ENCODE results near the gene LMX1A.

Gene LMX1A

DNA sequence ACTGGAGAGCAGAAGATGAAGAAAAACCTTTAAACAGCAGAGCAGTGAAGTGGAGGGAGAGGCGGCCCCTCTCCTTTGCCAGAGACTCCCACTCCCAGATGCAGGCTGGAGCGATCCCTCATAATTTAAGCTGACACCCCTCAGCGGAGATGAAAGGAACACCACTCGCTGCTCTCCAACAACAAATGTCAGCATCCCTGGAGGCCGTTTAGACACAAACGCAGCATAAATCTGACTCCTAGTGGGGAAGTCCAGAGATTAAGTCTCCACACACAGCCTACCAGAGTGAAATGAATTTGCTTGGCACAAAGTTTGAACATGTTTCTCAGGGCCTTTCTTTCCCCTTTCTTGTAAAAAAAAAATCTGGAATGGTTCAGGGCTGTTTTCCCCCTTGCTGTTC is 137.8 kb downstream of the LMX1A start:
- DNase-seq (ENCODE audit: low read depth) = no peak

DNA sequence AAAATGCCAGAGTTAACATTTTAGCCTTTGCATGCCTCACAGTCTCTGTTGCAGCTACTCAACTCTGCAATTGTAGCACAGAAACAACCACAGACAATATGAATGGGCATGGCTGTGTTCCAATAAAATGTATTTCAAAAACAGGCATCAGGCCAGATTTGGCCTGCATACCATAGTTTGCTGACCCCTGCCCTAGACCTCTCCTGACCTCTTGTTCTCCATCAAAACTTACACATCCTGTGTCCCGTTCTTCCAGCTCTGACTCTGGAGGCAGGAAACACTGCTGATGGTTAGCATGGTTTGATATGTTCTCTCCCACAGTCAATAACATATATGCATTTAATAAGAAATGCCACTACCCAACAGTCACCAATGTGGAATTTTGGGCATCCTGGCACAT is 138.6 kb downstream of the LMX1A start:
- DNase-seq (ENCODE audit: low read depth) = no peak

DNA sequence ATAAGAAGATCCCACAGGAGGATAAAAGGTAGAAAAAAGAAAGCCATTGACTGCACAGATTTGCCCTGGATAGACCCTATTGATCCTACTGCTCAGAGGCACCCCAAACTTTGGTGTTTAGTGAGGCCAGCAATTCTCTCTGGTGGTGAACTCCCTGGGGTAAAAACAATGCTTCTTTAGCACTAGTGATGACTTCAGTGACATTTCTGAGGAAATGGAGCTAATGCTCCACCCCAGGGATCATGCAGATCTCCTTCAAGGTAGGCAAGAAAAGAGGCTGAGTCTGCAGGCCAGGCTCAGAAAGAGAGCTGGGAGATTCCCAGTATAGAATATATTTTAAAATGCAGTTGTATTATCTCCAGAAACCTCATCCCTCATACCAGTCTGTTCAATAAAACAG is 140.3 kb downstream of the LMX1A start:
- no peak for DNase-seq (ENCODE audit: low read depth)

DNA sequence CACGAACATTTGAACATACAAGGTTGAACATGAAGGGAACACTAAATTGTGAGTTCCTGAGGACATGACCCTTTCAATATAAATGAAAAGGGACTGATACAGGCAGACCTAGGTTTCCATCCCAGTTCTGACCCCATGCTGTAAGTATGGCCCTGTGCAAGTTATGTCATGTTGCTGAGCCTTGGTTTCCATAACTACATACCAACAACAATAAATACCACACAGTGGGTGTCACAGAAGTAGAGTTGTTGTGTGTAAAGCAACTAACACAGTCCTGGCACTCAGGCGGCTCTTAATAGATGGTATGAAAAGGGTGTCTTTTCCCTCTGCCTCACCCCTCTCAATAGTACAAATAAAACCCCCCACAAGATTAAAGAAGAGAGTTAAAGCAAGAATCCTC is 140.8 kb downstream of the LMX1A start:
- no peak for DNase-seq (ENCODE audit: low read depth)

DNA sequence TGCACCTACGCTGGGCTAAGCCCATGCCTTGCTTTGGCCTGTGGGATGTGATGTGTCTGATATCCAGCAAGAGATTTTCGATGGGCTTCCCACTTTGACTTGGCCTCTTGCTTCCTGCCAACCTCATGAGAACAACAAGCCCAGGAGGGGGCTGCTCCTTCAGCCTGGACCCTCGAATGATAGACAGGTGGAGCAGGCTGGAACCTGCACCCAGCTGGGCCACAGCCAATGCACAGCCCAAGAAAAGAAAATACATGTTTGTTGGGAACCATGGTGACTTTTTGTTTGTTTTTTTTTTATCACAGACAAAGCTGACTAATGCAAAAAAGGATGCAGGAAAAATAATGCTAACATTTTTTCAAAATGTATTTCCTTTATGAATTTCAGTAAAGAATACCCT is 144.3 kb downstream of the LMX1A start:
- no peak for DNase-seq (ENCODE audit: low read depth)

DNA sequence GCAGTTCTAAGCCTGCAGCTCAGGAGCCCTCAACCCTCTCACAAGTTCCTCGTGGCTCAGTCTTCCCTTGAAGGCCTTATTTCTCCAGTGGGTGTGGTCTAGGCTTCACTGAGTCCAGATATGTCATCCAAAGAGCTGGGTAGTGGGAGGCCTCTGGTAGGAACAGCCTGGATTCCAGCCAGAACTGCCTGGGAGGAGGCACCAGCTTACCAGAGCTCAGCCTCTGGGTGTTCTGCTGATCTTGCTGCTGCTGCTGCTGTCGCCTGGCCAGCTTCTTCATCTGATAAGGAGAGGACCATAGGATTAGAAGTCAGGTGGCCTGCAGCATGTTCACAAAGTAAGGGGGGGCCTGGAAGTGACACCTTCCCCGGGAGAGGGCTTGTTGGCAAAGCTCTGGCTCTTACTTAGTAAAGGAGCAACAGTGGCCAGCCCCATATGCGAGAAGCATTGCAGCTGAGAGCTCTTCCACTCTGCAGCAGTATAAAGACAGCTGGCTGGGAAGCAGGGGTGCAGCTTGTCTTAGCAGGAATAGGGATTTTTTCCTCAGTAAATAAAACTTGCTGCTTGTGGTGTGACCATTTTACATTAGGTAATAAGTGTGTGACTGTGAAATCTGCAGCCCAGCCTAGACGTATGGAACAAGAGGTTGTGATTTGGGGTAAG is 148.5 kb downstream of the LMX1A start:
- no peak for DNase-seq (ENCODE audit: low read depth)

DNA sequence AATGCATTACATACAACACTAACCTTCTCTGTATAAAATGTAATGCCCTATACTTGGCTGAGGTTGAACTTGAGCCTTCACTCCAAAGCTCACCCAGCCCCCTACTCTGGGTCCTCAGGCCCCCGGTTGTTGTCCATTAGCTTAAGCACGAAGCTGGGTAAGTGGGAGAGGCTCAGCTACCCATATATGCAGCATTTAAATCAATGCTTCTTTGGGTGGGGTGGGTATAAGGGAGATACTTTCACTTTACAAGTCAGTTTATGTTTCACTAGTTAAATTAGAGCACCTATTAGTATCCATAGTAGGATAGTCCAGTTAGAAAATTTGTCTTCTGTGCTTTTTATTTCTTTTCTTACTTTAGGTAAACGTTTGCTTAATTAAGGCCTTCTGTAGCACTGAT is 151.4 kb downstream of the LMX1A start:
- no peak for DNase-seq (ENCODE audit: low read depth)

DNA sequence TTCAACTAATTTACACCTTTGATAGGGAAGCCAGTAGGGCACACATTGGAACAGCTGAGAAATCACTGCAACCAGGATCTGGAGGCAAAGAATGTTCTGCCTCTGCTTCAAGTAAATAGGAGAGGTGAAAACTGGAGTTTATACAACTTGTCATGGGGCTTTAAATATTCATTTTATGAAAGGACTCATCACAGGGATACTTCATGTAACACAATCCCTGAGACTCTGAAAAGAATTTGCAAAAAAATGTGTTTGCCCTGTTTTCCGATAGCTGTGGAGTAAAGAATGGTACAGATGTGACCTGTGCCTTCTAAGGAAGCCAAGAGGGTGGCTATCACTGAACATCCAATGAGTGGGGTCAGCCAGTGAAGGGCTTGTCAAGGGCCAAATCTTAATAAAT is 152.0 kb downstream of the LMX1A start:
- no peak for DNase-seq (ENCODE audit: low read depth)

DNA sequence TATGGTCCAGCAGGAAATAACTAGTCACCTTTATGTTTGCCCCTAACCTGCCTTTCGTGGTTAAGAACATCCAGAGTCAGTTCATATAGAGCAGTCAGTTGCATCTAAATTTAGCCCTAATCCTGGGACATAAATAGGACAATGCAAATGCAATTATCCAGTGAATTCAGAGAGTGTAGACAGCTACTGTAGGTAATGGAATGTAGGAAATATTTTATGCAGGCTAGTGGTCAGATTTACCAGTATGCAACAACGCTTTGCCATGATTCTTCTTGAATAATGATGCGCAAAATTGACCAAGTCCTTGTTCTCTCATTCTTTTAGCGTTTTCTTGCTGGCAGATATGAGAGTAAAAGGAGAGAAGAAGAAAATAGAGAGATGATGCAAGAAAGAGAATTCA is 165.4 kb downstream of the LMX1A start:
- DNase-seq (ENCODE audit: low read depth) = no peak

DNA sequence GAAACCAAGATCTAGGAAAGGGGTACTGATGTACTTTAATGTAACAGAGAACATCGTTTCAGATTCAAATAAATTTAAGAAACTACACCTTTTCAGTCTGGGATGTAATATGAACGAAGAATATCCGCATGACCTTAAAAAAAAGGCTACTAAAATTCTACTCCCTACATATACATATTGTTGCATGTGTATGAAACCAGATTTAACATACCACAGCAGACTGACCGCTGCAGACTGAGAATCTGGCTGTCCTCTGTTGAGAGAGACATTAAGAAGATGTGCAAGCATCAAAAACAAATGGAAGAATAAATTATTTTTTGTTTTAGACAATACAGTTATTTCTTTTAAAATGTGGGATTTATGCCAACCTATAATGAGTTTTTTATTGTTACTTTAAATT is 166.6 kb downstream of the LMX1A start:
- no peak for DNase-seq (ENCODE audit: low read depth)

DNA sequence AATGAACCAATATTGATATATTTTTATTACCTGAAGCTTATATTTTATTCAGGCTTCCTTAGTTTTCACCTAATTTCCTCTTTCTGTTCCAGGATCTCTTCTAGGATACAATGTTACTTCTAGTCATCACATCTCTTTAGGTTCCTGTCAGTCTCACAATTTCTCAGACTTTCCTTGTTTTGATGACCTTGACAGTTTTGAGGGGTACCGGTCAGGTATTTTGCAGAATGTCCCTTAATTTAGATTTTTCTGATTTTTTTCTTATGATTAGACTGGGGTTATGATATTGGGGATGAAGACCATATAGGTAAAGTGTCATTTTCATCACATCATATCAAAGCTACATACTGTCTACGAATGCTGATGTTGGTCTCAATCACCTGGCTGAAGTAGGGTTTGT is 167.5 kb downstream of the LMX1A start:
- no peak for DNase-seq (ENCODE audit: low read depth)

DNA sequence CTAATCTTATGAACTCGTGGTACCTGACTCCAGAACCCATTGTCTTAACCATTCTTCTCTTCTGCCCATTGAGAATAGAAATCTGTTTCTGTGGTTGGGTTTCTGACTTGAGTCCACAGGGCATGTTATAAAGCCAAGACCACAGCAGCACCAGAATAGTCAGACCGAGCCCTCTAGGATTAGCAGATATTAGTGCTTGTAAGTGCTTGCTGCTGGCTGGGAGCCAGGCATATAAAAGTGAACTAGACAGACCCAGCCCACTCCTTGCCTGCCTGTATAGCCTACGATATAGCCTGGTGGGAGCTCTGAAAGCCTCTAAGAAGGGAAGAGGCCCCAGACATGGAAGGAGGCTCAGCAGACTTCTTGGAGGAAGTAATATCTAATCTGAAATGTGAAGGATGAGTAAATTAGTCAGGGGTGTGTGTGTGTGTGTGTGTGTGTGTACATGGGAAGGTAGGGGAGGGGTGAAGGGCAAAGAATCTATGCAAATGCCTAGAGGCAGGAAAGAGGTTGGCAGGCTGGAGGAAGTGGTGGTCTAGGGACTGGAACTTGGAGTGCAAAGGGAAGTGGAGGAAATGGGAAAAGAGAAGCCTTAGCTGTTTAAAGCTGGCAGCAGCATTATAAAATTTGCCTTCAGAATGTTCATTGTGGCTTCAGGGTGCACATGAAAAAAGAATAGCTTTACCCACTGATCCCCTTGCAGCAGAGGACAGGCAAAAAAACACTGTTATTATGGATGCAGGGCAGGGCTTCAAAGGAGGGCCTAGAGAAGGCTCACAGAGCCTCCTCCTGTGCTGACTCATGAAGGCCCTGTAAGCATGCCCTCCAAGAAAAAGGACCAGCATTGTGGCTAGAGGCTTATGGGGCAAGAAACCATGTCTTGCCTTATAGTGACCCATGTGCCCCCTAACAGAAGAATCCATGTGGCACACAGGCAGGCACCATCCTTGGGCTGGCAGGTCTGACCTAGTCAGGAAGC is 169.2 kb downstream of the LMX1A start:
- no peak for DNase-seq (ENCODE audit: low read depth)

DNA sequence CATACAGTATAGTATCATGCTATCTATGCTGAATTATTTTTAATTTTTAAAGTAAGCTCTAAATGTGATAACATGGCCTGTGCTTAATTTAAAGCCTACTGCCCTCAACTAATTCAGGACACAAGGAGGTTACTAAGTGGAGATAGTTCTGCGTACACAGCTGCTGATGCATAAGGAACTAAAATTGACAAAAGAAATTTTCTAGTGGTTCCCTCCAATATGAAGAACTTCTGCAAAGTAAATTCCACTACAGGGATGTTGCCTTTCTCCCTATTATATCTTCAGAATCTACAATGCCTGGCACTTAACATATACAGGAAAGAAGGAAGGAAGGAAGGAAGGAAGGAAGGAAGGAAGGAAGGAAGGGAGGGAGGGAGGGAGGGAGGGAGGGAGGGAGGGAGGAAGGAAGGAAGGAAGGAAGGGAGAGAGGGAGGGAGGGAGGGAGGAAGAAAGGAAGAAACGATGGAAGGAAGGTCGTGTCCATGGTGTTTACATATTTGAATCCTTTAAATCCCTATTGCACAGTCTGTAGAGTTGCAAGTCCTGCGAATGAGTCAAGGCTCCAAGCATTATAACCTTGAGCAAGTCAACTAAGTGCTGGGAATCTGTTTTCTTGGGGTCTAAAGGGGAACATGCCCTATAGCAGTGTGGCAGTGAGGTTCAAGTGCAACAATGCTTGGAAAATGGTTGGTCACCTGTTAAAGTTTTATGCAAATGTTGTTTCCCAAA is 171.2 kb downstream of the LMX1A start:
- no peak for DNase-seq (ENCODE audit: low read depth)

DNA sequence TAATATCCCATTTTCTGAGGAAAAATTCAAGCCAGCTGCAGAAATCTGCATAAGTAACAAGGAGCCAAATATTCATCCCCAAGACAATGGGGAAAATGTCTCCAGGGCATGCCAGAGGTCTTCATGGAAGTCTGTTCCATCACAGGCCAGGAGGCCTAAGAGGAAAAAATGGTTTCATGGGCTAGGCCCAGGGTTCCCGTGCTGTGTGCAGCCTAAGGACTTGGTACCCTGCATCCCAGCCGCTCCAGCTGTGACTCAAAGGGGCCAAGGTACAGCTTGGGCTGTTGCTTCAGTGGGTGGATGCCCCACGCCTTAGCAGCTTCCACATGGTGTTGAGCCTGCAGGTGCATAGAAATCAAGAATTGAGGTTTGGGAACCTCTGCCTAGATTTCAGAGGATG is 173.5 kb downstream of the LMX1A start:
- DNase-seq (ENCODE audit: low read depth) = no peak

DNA sequence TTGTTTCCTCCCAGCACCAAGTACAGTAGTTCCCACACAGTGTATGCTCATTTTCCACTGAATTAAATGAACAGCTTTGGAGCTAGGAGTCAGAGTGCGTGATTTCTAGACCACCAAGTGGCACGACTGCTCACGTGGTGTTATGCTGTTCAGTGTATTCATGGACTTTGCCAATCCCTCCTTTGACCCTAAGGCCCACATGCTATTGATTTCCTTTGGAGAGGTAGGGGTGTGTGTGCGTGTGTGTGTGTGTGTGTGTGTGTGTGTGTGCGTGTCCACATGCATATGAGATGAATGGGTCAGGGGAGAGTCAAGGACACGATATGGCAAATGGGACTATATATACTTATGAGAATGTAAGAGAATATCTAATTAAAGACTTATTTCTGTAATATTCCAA is 177.2 kb downstream of the LMX1A start:
- DNase-seq (ENCODE audit: low read depth) = no peak

DNA sequence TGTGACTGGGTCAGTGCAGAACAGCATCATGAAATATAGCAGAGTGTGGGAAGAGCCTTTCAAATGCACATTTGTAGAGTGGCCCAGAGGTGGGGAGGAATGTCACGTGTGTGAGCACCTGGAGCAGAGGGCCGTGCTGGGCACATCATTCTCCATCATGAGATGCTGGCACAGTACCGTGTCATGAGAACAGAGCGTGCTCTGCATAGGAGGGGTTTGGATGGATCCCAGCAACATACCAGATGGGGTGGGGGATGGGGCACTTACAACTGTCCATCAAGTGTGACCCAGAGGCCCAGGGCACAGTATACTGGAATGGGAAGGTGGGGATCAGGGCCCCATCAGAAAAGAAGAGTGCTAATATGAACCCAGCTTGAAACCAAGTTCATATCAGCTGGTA is 182.0 kb downstream of the LMX1A start:
- no peak for DNase-seq (ENCODE audit: low read depth)

DNA sequence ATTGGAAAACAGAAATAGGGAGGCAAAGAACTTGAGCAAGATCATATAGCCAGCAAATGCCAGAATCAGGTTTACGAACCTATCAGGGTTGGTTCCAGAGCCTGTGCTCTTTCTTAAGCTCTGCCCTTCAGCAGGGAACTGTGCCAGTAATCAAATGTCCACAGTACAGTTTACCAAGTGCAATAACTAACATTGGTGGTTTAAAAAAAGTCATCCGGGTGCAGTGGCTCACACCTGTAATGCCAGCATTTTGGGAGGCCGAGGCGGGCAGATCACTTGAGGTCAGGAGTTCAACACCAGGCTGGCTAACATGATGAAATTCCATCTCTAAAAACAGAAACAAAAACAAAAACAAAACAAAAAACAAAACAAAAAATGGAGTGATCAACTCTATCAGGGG is 182.7 kb downstream of the LMX1A start:
- no peak for DNase-seq (ENCODE audit: low read depth)

DNA sequence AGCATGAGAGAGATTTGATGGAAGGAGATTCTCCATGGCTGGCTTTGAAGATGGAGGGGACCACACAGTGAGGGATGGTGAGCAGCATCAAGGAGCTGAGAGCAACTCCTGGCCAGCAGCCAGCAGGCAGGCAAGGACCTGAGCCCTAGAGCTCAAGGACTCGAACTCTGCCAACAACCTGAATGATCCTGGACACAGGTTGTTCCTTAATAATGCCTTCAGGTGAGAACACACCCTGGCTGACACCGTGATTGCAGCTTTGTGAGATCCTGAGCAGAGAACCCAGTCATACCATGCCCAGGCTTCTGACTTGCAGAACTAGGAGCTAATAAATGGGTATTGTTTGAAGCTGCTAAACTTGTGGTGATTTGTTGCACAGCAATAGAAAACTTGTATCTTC is 183.1 kb downstream of the LMX1A start:
- DNase-seq (ENCODE audit: low read depth) = no peak

DNA sequence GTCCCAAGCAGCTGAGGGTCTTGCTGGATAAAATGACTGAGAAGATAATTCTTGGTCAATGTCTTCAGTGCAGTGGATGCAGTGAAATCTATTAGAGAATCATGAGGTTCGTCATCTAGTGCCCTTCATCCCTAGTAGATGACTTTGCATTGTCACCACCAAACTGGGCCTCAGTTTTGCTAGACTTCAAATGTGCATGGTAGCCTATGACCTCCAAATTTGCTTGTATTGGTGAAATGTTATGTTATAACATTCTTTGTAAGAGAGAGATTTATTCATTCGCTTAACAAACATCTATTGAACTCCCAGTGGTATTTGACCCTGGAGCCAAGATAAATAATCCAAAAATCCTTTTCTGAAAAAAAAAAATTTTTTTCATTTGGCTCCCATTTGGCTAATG is 183.8 kb downstream of the LMX1A start:
- no peak for DNase-seq (ENCODE audit: low read depth)

DNA sequence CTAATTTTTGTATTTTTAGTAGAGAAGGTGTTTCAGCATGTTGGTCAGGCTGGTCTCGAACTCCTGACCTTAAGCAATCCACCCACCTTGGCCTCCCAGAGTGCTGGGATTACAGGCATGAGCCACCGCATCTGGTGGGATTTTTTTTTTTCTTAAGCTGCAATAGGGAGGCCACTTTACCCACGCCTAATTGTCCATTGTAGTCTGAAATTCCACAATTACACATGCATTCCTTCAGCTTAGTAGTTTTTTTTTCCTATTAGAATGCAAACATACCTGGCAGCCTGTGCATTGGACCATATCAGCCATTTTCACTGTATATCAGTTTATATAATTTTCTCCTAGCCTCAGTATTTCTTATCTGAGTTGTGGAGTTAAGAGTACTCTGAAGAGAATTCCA is 186.8 kb downstream of the LMX1A start:
- DNase-seq (ENCODE audit: low read depth) = no peak

DNA sequence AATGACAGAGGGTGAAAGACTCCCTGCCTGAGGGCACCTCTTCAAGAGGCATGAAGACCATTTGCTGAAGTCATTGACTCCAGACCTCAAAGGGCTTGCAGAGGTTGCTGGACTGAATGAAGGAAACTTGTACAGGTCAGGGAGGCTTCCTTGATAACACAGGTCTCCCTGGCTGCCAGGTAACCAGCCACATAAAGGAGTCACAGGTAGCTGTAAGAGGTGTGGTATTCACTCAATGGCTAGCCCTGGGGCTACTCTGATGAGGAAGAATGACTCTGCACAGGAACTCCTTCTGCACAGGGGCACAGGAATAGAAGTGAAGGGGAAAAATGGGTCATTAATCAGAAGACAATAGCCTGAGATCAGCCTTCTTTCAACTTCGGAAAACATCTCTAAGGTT is 187.5 kb downstream of the LMX1A start:
- no peak for DNase-seq (ENCODE audit: low read depth)

DNA sequence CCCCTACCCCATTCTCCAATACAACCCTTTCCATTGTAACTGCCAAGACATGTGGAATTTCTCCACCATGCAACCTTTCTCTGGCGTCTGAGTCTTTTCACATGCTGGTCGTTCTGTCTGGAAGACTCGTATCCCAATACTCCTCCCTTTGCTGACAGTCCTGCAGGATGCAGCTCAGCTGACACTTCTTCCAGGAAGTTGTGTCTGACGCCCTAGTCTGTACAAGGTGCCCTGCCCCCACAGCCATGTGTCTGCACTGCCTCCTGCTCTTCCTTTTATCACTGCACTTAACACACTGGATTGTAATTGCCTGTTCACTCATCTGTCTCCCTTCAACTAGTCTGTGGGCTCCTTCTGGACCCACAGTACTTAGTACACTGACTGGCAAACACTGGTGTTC is 188.0 kb downstream of the LMX1A start:
- no peak for DNase-seq (ENCODE audit: low read depth)

DNA sequence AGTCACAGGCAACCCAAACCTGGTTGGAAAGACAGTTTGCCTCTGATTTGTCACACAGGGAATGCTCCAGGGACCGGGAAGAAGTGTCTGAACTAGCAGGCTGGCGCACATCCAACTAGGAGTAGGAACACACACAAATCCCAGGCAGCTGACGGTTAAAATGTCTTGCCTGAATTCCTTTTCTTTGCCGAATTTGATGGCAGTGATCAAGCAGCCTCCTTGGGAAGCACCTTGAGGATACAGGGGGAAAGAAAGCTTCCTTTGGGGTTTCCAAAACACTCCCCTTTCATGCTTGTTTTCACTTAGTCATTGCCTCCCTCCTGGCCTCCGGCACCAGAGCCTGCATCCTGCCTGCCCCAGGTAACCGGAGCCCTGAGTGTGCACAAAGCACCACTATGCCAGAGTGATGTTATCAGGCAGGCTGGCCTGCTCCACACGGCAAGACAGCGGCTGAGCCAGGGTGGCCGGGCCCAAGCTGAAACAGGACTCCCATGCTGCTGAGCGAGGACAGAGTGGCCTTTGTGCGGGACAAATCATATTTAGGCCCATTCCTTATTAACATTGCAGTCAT is 193.8 kb downstream of the LMX1A start:
- no peak for DNase-seq (ENCODE audit: low read depth)

Data from stimulated activated CD8-positive, alpha-beta memory T cell treated with anti-CD3 and anti-CD28 coated beads, Interleukin-15, amount 100 ng/mL, for 1 hour (primary cell).